Mesendoderm (in vitro differentiated cells): ENCODE results near the gene DRD1.

Experiments
- DNase-seq: peaks from one replicate; pipeline ENCODE4 v3.0.0; 2013
- H2AK5ac ChIP-seq: 2 replicates; pipeline ENCODE4 v1.6.1; 2013; ENCODE audit warnings: low read length, inconsistent platforms
- H2BK120ac ChIP-seq: 2 replicates; pipeline ENCODE4 v1.6.1; 2013; ENCODE audit warnings: low read depth, mild to moderate bottlenecking, low read length, moderate library complexity, mixed read lengths
- H2BK15ac ChIP-seq: replicated peaks from 2 replicates; pipeline ENCODE4 v1.6.1; 2013; ENCODE audit warnings: low read depth, mild to moderate bottlenecking, moderate library complexity
- H2BK5ac ChIP-seq: 2 replicates; pipeline ENCODE4 v1.6.1; 2013; ENCODE audit warnings: low read length, inconsistent platforms
- H3K18ac ChIP-seq: 2 replicates; pipeline ENCODE4 v1.6.1; 2013; ENCODE audit warnings: mild to moderate bottlenecking, low read length, mixed read lengths
- H3K23ac ChIP-seq: one replicate; pipeline ENCODE4 v1.6.1; 2013; ENCODE audit warnings: low read length
- H3K27ac ChIP-seq: 2 replicates; pipeline ENCODE4 v1.5.1; 2013; ENCODE audit warnings: low read depth, mild to moderate bottlenecking, inconsistent platforms, low read length, moderate library complexity
- H3K27me3 ChIP-seq: 2 replicates; pipeline ENCODE4 v1.6.1; 2013; ENCODE audit warnings: low read length, control low read depth, mild to moderate bottlenecking, inconsistent platforms; ENCODE audit not compliant: insufficient read depth, poor library complexity
- H3K36me3 ChIP-seq: 2 replicates; pipeline ENCODE4 v1.6.1; 2013; ENCODE audit warnings: low read length, inconsistent platforms; ENCODE audit not compliant: control insufficient read depth, insufficient read depth
- H3K4ac ChIP-seq: one replicate; pipeline ENCODE4 v1.6.1; 2013; ENCODE audit warnings: low read depth, mild to moderate bottlenecking, low read length, moderate library complexity
- H3K4me1 ChIP-seq: 2 replicates; pipeline ENCODE4 v1.6.1; 2013; ENCODE audit warnings: low read depth, low read length, inconsistent platforms; ENCODE audit not compliant: control insufficient read depth
- H3K4me2 ChIP-seq: 2 replicates; pipeline ENCODE4 v1.6.1; 2013; ENCODE audit warnings: low read length
- H3K4me3 ChIP-seq: 2 replicates; pipeline ENCODE4 v1.5.1; 2013; ENCODE audit warnings: mild to moderate bottlenecking, low read length
- H3K56ac ChIP-seq: one replicate; pipeline ENCODE4 v1.6.1; 2013; ENCODE audit warnings: low read length
- H3K79me1 ChIP-seq: 2 replicates; pipeline ENCODE4 v1.6.1; 2013; ENCODE audit warnings: low read length, inconsistent platforms
- H3K79me2 ChIP-seq: 2 replicates; pipeline ENCODE4 v1.6.1; 2013; ENCODE audit warnings: mild to moderate bottlenecking, low read length; ENCODE audit not compliant: control insufficient read depth, insufficient read depth
- H3K9ac ChIP-seq: 2 replicates; pipeline ENCODE4 v1.6.1; 2013; ENCODE audit warnings: low read length, inconsistent platforms
- H4K5ac ChIP-seq: one replicate; pipeline ENCODE4 v1.6.1; 2013; ENCODE audit warnings: low read length
- H4K8ac ChIP-seq: one replicate; pipeline ENCODE4 v1.6.1; 2013; ENCODE audit warnings: low read depth, mild to moderate bottlenecking, control low read depth, low read length, moderate library complexity
- WGBS: extraction: QIAGEN DNeasy Blood & Tissue Kit; methylation state at CpG from one replicate; pipeline ENCODE4 v1.1.7; 2013; ENCODE audit warnings: low lambda C conversion rate, missing lambda C conversion rate; ENCODE audit not compliant: insufficient coverage; ENCODE audit errors: extremely low coverage; 5-methylcytosine and 5-hydroxymethylcytosine counted together

DRD1 gene

GRCh38 chr5:175390352-175391083 is 53.5 kb downstream of the DRD1 start:
- no peak overlapping the region for H3K4me2 ChIP-seq
- no peak for DNase-seq
- H3K79me2 ChIP-seq: no peaks in the 10 kb centered on the region
- no peak overlapping the region for H3K18ac ChIP-seq
- H2BK15ac ChIP-seq: no peak overlapping the region
- H3K9ac ChIP-seq: no peak overlapping the region
- no peaks in the 10 kb centered on the region for H3K27me3 ChIP-seq
- H4K5ac ChIP-seq: no peak overlapping the region
- no peak overlapping the region for H3K23ac ChIP-seq
- no peaks in the 10 kb centered on the region for H3K4me1 ChIP-seq
- no peak overlapping the region for H3K27ac ChIP-seq
- H3K56ac ChIP-seq: no peak overlapping the region
- H2BK120ac ChIP-seq: no peak overlapping the region
- H3K79me1 ChIP-seq: no peaks in the 10 kb centered on the region
- no peak overlapping the region for H2AK5ac ChIP-seq
- H3K36me3 ChIP-seq: no peaks in the 10 kb centered on the region
- H3K4me3 ChIP-seq: no peak overlapping the region
- H4K8ac ChIP-seq: no peak overlapping the region
- no peak overlapping the region for H3K4ac ChIP-seq
- WGBS: no CpG with 5 or more reads among the region's 4 CpGs
- H2BK5ac ChIP-seq: no peak overlapping the region
